Measurements from ENCODE around the gene SLC24A5. TPM values are rescaled to one million over a fixed set of nuclear protein-coding genes. Genes with fewer than 3 reads are reported as not detected.
A peak's percentile ranks its signal among the peaks of the same experiment; 100 is the strongest.

Gene SLC24A5
- total RNA-seq, 4 donors from 2014 or later, result not detected

- Histone ChIP-seq H3K36me3 (no peaks in the 10 kb centered on the region), H3K27me3 (no peaks in the 10 kb centered on the region), H3K9me3 (no peaks in the 10 kb centered on the region), H3K4me1 (no peaks in the 10 kb centered on the region), H3K27ac (replicated peaks in 1 of 4) (no peak overlapping the region), H3K4me3 (no peak overlapping the region)
- peak; percentile 68 for DNase-seq (ENCODE audit: extremely low spot score)
- intact Hi-C loops (cut with DNase I), result no loop called here
- 89% methylated on average over 4 of the region's 4 CpGs for WGBS
- TF ChIP-seq EP300 (IDR thresholded peaks at IDR 0.05) (no peak), CTCF (IDR thresholded peaks at IDR 0.05) (no peak), POLR2AphosphoS5 (IDR thresholded peaks at IDR 0.05) (no peak), POLR2A (IDR thresholded peaks at IDR 0.05; ENCODE audit: low read depth) (no peak)
Measured at GRCh38 chr15:48096355-48096786, 24.4 kb upstream of the SLC24A5 start.

GRCh38 chr15:48096813-48097212, 24.0 kb upstream of the SLC24A5 start:
- H3K9me3 ChIP-seq, result no peaks in the 10 kb centered on the region
- H3K27me3 ChIP-seq, result no peaks in the 10 kb centered on the region
- 77% methylated on average over 2 of the region's 2 CpGs for WGBS
- H3K27ac ChIP-seq (replicated peaks in 1 of 4), result no peak overlapping the region
- peak; percentile 39 for DNase-seq (ENCODE audit: extremely low spot score)
- intact Hi-C loops (cut with DNase I), result no loop called here
- H3K36me3 ChIP-seq, result no peaks in the 10 kb centered on the region
- no peaks in the 10 kb centered on the region for H3K4me1 ChIP-seq
- no peak overlapping the region for H3K4me3 ChIP-seq
- no peak for TF ChIP-seq CTCF (IDR thresholded peaks at IDR 0.05)
- TF ChIP-seq EP300 (IDR thresholded peaks at IDR 0.05), result no peak
- TF ChIP-seq POLR2AphosphoS5 (IDR thresholded peaks at IDR 0.05), result no peak
- TF ChIP-seq POLR2A (IDR thresholded peaks at IDR 0.05; ENCODE audit: low read depth), result no peak

GRCh38 chr15:48097264-48097663, 23.5 kb upstream of the SLC24A5 start:
- no peaks in the 10 kb centered on the region for H3K9me3 ChIP-seq
- intact Hi-C loops (cut with DNase I), result no loop called here
- TF ChIP-seq POLR2A (IDR thresholded peaks at IDR 0.05; ENCODE audit: low read depth), result no peak
- no peak for TF ChIP-seq CTCF (IDR thresholded peaks at IDR 0.05)
- no peak for TF ChIP-seq EP300 (IDR thresholded peaks at IDR 0.05)
- TF ChIP-seq POLR2AphosphoS5 (IDR thresholded peaks at IDR 0.05), result no peak
- H3K4me3 ChIP-seq, result no peak overlapping the region
- WGBS, result 91% methylated on average over 2 of the region's 2 CpGs
- H3K36me3 ChIP-seq, result no peaks in the 10 kb centered on the region
- H3K27ac ChIP-seq (replicated peaks in 1 of 4), result no peak overlapping the region
- DNase-seq (ENCODE audit: extremely low spot score), result no peak
- H3K27me3 ChIP-seq, result no peaks in the 10 kb centered on the region
- H3K4me1 ChIP-seq, result no peaks in the 10 kb centered on the region

- Histone ChIP-seq H3K4me3 (no peak overlapping the region), H3K27me3 (no peaks in the 10 kb centered on the region), H3K27ac (replicated peaks in 1 of 4) (no peak overlapping the region), H3K4me1 (no peaks in the 10 kb centered on the region), H3K36me3 (no peaks in the 10 kb centered on the region), H3K9me3 (no peaks in the 10 kb centered on the region)
- TF ChIP-seq CTCF (IDR thresholded peaks at IDR 0.05) (no peak), POLR2AphosphoS5 (IDR thresholded peaks at IDR 0.05) (no peak), EP300 (IDR thresholded peaks at IDR 0.05) (no peak)
- DNase-seq (ENCODE audit: extremely low spot score), result no peak
- WGBS, result 77% methylated on average over 6 of the region's 6 CpGs
- intact Hi-C loops (cut with DNase I), result no loop called here
Measured at GRCh38 chr15:48101376-48101961, 19.3 kb upstream of the SLC24A5 start.

- DNase-seq (ENCODE audit: extremely low spot score), result peak; percentile 37
- intact Hi-C loops (cut with DNase I), result no loop called here
- 77% methylated on average over 6 of the region's 6 CpGs for WGBS
- Histone ChIP-seq H3K27ac (replicated peaks in 1 of 4) (no peak overlapping the region), H3K4me1 (no peaks in the 10 kb centered on the region), H3K9me3 (no peaks in the 10 kb centered on the region), H3K4me3 (no peak overlapping the region), H3K36me3 (no peaks in the 10 kb centered on the region), H3K27me3 (no peaks in the 10 kb centered on the region)
- TF ChIP-seq POLR2AphosphoS5 (IDR thresholded peaks at IDR 0.05) (no peak), POLR2A (IDR thresholded peaks at IDR 0.05; ENCODE audit: low read depth) (no peak), CTCF (IDR thresholded peaks at IDR 0.05) (no peak), EP300 (IDR thresholded peaks at IDR 0.05) (no peak)
Measured at GRCh38 chr15:48102167-48102566, 18.6 kb upstream of the SLC24A5 start.
